GM19351 (cell line): ENCODE measurements around the gene MRS2.

Experiments used
- ATAC-seq: cut with Tn5 transposase; IDR thresholded peaks from one replicate; pipeline ENCODE4 v1.9.1; 2021; ENCODE audit warnings: mild to moderate bottlenecking, moderate library complexity; ENCODE audit not compliant: unreplicated experiment

Gene MRS2

DNA sequence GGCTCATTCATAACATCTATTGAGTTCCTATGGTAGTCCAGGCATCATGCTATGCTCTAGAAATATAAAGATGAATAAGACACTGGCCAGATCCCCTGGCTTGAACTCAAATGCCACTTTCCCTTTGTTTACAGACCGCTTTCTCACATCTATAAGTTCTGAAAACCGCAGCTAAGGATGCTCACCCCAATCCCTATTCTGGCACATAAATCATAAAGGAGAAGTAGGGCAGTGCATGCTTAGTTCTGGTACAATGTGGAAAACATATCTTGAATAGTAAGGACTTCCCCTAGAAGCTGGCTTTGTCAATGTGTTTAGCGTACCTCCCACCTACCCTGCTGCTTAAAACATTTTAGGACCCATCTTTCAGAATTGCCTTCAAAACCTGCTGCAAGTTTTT is 26.4 kb downstream of the MRS2 start:
- ATAC-seq = no peak

DNA sequence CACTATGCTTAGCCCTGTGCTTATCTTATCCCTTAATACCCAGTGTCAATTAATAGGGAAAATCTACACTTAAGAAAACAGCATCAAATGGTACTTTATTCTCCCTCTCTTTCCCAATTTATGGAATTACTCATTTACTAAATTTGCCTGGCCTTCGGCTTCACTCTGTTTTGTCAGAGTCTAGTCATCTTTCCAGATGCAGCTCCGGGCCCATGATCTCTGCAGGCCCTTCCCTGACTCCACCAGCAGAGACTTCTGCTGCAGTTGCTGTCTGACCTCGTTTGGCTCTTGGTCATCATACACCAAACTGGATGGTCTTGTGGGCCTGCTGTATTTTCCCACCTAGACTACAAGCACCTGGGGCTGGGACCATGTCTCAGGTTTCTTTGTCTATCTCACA is 27.4 kb downstream of the MRS2 start:
- ATAC-seq = no peak

DNA sequence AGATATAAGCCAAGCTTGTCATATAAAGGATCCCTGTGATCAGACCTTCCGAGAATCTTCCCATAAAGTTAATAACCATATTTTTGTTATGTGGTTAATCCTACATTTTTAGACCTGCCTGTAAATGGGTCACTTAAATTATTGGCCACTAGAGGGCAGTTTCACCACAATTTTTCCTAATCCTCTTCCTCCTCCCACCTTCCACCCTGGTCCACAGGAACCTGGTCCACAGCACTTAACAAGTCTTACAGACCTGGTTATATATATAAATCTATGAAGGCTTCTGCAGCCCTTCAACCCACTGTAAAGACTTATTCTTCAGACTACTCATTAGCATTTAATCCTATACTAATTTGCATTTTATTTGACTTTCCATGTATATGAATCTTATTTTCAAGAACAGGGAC is 28.3 kb downstream of the MRS2 start:
- no peak for ATAC-seq

DNA sequence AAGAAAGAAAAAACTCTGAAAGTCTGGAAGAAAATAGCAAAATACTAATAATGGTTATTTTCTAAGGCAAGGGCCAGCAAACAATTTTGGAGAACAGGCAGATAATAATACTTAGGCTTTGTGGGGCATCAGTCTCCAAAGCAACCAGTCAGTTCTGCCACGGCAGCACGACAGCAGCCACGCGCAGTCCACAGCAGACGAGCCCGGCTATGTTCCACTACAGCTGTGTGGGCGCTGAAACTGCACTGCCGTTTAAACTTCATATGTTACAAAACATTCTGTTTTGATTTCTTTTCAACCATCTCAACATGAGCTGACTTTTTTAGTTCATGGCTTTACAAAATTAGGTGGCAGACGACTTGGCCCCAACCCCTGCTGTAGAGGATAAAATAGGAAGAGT is 29.9 kb downstream of the MRS2 start:
- ATAC-seq = no peak

DNA sequence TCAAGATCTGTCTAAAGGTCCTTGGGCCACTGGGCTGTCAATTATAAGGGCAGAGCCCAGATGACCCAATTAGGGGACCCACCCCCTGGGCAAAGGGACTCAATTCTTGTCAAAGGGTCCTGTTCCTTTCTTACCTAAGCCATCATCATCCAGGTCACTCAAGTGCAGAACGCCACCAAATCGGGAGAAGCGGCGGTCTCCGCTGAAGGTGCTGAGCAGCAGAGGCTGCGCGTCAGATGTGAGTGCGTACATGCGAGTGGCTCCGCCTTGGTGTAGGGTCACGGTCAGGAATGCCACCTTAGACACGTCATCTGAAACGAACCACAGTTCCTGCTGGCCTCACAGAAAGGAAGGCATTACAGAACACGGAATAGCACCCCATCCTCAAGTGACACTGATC is 34.2 kb downstream of the MRS2 start:
- no peak for ATAC-seq

DNA sequence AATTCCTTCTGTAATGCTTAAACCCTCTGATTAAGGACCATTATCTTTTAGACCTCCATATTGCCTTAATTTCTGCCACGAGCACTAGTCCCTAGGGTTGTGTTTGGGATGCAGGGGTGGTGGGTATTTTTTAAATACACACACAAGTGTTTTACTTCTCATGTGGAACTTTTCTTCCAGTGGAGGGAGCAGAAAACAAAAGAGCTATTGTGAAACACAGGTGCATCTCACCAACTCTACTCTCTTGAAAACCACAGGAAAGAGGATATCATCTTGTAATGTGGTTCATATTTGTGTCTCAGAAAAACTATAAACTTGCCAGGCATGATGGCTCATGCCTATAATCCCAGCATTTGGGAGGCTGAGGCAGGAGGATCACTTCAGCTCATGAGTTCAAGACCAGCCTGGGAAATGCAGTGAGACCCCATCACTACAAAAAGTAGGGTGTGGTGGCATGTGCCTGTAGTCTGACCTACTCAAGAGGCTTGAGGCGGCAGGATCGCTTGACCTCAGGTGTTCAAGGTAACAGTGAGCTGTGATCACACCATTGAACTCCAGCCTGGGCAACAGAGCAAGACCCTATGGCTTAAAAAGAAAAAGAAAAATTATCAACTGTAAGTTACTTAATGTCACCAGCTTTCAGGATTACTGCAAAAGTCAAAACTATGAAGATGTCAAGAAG is 37.3 kb downstream of the MRS2 start:
- ATAC-seq = no peak

DNA sequence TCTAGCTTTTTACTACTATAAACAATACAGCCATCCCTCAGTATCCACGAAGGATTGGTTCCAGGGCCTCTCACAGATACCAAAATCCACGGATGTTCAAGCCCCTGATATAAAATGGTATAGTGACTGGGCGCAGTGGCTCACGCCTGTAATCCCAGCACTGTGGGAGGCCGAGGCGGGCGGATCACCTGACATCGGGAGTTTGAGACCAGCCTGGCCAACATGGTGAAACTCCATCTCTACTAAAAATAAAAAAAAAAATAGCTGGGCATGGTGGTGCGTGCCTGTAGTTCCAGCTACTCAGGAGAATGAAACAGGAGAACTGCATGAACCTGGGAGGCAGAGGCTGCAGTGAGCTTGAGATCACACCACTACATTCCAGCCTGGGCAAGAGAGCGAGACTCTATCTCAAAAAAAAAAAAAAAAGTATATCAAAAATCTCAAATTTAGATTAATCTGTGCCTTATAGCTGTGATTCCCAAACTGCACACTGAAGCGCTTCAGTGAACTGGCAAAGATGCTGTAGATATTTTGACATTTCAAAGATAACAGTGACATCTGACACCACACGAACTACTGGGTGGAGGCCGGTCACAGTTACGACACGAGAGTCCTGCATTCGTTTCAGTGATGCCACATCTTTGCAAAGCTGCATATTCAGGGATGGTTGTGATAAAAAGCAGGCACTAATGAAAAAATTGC is 38.3 kb downstream of the MRS2 start:
- no peak for ATAC-seq

DNA sequence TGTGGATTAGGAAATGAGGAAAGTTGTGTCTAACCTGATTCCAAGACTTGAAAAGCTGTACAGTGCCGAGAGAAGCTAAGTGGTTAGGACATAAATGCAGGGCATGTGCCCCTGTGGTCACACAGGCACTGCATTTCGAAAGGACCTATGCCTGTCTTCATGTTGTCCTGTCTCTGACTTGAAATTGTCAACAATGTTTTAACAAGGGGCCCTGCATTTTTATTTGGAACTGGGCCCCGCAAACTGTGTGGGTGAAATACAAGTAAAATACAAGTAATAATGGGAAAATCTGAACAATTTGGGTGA is 38.8 kb downstream of the MRS2 start:
- no peak for ATAC-seq

DNA sequence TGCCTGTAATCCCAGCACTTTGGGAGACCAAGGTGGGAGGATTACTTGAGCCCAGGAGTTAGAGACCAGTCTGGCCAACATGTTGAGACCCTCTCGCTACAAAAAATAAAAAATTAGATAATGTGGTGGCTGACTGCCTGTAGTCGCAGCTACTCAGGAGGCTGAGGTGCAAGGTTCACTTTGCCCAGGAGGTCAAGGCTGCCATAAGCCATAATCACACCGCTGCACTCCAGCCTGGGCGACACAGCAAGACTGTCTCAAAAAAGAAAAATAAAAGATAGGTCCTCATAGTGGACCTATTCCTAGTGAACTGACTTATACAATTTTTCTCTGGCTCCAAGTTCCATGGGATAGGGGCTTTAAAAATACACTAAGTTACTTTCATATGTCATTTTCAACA is 41.9 kb downstream of the MRS2 start:
- ATAC-seq = no peak

DNA sequence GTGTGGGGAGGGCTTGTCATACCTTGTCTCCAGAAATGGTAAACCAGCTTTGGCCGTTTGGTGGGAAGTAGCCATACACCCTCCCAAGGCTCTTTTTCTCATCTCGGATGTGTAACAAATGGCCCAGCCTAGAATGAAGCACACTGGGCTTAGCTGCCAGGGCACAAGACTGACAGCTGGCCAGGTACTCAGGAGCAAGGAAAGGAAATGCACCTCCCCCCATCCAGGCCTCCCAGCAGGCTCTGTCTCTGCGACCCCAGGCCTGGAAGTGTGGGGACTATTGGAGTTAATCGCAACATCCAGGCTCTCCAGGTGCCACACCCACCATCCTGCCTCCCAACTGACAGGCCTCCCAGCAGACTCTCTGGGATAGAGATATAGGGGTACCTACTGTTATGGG is 43.0 kb downstream of the MRS2 start:
- ATAC-seq = no peak

DNA sequence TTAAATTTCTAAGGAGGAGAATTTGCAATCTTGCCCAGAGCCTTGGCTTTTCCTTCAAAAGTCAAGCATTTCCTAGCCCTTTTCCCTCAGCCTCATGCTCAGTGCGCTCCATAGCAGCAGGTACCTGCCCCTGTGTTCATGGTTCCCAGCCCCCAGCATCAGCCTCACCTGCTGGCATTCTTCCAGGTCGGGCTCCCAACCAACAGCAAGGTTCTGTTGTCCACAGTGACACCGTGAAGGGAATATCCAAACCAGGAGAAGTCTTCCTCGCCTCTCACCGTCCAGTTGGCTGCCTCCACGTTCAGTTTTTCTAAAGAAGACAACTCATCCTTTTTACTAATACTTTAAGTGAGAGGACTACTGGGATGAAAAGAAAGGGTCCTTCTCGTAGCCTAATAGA is 43.9 kb downstream of the MRS2 start:
- no peak for ATAC-seq

DNA sequence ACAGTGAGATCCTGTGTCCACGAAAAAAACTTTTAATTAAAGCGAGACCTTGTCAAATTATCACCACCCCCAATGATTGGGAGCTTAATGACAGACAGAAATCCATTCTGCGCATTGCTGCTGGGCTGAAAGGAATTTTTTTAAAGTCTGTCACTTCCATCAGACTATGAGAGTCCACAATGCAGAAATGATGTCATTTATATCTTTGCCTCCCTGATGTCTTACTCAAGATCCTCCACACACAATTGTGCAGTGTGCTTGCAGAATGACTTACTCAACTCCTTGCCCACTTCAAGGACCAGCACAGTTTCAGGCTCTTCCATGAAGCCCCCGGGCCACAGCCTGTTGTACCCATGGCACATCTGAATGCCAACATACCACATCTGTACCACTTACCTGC is 45.7 kb downstream of the MRS2 start:
- no peak for ATAC-seq

DNA sequence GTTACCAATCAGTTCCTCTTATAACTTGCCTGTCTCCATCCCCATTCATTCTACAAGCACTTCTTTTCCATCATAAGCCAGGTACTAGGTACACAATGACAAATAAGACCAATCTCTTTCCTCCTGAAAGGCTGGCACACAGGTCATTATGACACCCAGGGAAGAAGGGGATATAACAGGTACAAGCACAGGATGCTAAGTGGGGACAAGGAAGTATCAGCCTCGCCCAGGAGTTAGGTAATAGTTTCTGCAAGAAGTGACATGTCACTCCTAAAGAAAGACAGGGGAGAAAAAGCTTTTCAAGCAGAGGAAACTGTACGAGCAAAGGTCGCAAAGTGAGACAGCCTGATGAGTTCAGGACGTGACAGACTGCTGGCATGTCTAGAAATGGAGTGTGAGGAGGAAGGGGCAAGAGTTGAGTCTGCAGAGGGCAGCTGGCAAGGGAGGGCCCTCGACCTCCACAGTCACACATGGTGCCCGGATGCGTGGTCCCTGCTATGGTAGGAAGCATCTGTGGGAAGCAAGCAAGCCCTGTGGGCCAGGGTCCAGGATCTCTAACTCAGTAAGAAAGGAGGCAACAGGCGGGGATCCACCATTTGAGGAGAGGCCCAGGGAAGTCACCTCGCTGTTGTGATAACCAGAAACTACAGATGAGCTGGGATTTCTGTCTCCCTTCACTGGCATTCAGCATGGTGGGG is 46.2 kb downstream of the MRS2 start:
- ATAC-seq = no peak

DNA sequence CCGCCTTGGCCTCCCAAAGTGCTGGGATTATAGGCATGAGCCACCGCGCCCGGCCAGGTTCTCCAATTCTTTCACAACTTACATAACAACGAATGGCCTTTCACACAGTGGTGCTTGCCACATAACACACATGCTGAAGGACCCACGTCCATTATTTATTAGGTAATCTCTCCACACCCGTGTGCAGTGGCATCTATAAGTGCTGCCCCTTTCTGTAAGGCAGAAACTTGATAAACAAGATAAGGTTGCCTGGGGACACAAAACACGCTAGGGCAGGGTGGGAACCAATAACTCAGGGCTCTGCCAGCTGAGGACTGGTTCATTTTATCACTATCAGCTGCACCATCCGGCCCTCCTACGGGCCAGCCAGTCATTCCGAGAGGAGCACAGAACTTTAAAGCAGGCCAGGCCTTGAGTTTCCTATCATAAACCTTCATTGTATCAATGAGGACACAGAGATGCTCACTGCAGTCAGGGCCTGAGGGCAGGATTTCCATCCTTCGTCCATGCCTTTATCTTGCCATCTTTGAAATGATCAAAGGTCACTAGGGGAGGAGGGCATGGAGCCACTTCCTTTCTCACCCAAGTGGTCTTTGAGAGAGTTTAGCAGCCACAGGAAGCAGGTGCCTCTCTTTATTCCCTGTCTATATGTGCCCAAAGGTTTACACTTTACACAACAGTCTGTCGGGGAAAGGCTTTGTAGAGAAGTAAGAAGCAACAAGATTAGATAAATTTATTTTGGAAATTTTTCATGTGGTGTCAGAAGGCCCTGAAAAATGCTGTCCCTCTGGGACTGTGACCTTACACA is 49.0 kb downstream of the MRS2 start:
- no peak for ATAC-seq

DNA sequence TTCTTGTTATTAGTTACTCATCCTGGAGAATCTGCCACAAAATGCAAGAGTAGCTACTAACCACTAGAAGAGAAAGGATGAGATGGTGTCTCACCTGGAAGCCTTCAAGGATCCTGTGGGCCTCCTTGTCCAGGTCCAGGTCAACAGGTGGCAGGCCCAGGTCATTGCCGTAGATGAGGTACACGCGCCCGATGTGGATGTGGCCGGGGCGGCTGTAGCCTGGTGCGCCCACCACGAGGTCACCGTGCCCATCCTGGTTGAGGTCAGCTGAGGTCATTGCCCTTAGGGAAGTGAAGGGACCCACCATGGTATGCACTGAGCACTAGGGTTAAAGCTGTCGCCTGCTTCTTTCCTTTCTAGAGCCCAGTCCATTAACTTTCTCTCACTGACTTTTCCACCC is 51.2 kb downstream of the MRS2 start:
- no peak for ATAC-seq

DNA sequence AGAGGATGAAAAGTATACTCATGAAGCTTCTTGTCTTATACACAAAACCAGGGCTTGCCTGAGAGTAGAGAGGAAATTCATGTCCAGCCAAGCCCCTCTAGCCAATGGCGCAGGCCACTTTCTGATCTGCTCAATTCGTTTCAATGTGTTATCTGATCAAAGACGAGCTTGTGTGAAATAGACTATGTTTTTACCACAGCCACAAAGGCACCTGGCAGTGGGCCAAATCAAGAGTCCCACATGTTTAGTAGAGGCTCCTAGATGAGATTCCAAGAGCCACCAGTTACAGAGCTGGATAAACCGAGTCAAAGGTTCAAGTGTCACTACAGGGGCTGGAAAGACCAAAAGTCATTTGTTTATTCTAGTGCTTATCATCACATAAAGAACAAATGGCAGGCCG is 51.7 kb downstream of the MRS2 start:
- ATAC-seq = no peak

DNA sequence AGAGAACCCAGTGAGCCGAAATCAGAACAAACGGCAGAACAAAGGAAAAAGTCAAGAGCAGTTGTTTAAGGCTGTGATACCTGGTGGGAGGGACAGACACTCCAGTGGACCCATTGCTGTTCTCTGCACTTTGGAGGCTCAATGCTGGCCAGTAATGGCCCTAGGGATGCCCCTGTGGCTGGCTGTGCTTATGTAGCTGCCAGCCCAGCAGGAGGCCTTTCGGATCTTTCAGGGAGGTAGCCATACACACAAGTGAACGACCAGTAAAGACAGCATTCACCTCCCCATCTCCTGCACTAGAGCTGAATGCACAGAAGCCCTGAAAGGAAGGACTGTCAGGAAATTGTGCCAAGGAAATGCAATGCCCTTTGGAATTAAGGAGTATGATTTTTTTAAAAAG is 52.3 kb downstream of the MRS2 start:
- no peak for ATAC-seq

DNA sequence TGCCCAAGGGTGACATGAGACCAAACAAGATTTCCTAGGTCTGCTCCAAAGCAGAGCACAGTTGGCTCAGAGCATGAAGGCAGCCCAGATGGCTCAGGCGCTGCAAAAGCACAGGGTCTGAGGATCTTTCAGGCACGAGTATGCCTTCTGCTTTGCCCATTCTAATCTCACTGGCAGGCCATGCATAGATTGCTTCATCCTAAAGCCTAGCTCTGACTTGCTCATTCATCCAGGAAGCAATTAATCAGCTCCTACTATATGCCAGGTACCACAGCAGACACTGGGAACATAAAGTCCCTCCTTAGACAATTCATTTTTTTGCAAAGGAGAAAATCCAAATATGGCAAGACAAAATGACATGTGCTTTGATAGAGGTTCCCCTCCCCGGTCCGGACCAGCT is 55.4 kb downstream of the MRS2 start:
- ATAC-seq = no peak

DNA sequence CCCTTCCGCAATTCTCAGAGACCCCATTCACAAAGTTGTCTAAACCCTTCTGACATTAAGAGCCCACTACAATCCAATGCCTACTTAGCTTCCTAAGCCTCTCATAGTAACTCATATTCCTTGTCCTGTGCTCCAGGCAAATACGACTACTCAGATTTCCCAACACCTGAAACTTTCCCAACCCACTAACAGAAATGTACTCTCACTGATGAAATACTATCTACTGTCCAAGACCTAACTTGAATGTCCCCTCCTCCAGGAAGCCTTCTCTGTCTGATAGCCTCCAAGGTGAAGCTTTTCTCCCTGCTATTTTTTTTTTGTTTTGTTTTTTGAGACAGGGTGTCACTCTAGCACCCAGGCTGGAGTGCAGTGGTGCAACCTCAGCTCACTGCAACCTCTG is 56.2 kb downstream of the MRS2 start:
- ATAC-seq = no peak

DNA sequence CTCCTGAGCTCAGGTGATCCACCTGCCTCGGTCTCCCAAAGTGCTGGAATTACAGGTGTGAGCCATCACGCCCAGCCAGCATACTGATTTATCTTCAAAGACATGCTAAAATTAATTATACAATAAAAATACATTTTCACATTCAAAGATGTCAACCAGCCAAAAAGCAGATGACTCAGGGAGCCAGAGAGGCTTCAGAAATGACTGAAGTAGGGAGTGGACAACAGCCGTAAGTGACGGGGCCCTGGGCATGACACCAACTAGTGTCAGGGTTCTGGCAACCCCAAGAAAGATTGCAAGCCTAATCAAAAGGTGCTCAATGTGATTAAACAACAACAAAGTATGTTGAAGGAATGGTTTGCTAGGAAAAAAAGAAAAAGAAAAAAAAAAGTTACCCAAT is 58.2 kb downstream of the MRS2 start:
- ATAC-seq = no peak

DNA sequence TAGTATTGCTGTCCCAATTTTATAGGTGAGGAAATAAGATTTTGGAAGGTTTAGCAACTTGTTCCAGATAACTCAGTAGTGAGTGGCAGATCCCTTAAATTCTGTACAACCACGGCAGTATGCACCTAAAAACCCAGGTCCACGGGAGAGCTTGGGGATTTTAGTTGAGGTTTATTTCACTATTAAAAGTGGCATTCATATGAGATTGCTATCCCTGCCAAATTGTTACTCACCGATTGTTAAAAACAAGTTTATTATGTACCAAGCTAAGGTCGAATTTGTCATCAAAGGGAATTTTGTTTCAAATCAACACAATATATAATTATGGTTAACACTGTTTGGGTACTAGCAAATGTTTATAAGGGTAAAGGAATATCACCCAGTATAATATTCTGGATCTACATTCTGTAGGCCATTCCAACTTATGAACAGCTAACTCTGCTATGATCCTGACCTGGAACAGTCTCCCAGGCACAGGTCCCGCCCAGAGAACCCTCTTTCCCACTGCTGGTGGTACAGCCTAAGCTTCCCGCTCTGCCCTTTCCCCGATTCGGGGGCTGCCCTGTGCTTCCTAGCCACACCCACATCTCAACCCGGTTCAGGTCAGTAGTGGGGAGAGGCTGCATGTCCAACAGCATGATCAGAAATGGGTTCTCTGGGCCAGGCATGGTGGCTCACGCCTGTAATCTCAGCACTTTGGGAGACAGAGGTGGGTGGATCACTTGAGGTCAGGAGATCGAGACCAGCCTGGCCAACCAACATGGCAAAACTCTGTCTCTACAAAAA is 61.7 kb downstream of the MRS2 start:
- ATAC-seq = no peak
